Stomach smooth muscle (tissue), 2 donors: ENCODE results near the gene NTNG2.
A peak's percentile ranks its signal among the peaks of the same experiment; 100 is the strongest.

Experiments used
- H3K27ac ChIP-seq: one replicate; pipeline ENCODE4 v1.7.0; 2013; ENCODE audit warnings: mild to moderate bottlenecking, low read length, inconsistent platforms
- H3K27me3 ChIP-seq, 2 donors: one replicate each; pipeline ENCODE4 v1.7.0; 2013; ENCODE audit warnings: low read length in 2 of 2; ENCODE audit not compliant: insufficient read depth in 2 of 2, control insufficient read depth in 1 of 2
- H3K36me3 ChIP-seq, 2 donors: one replicate each; pipeline ENCODE4 v1.7.0; 2013; ENCODE audit warnings: low read length in 2 of 2; ENCODE audit not compliant: control insufficient read depth in 2 of 2, insufficient read depth in 2 of 2
- H3K4me1 ChIP-seq: one replicate; pipeline ENCODE4 v1.7.0; 2013; ENCODE audit warnings: low read length; ENCODE audit not compliant: control insufficient read depth, insufficient read depth
- H3K4me3 ChIP-seq, 2 donors: one replicate each; pipeline ENCODE4 v1.7.0; 2013; ENCODE audit warnings: low read length in 2 of 2
- H3K9ac ChIP-seq, 2 donors: one replicate each; pipeline ENCODE4 v1.7.0; 2013; ENCODE audit warnings: low read length in 2 of 2, mild to moderate bottlenecking in 1 of 2
- H3K9me3 ChIP-seq, 2 donors: one replicate each; pipeline ENCODE4 v1.7.0; 2013; ENCODE audit warnings: low read length in 2 of 2; ENCODE audit not compliant: control insufficient read depth in 2 of 2
- donor health status: healthy.
- donor health status: Pancreatic carcinoma.

Gene NTNG2

DNA sequence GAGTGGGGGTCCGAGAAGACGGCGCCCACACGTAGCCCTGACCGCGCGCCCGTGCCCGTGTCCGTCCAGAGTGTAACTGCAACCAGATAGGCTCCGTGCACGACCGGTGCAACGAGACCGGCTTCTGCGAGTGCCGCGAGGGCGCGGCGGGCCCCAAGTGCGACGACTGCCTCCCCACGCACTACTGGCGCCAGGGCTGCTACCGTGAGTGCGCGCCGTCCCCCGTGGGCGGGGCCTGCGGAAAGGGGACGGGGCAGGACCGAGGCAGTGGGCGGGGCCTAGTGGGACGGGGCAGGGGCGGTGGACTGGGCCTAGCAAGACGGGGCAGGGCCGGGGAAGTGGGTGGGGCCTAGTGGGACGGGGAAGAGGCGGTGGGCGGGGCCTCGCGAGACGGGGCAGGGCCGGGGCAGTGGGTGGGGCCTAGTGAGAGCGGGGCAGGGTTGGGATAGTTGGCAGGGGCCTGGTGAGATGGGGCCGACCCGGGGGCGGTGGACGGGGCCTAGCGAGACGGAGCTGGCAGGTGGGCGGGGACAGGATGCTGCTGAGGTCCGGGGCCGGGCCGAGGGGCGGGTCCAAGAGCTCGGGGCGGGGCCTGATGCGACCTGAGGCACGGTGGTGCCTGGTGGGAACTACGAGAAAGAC is 79.1 kb downstream of the NTNG2 start:
- H3K4me1 ChIP-seq, result peaks cover 12% of the 10 kb centered on the region
- no peaks in the 10 kb centered on the region for H3K36me3 ChIP-seq
- peak overlapping the region; percentile 75 to 79 for H3K4me3 ChIP-seq
- H3K9me3 ChIP-seq, result no peaks in the 10 kb centered on the region
- H3K27ac ChIP-seq, result no peak overlapping the region
- H3K9ac ChIP-seq, result peak overlapping the region in 1 of 2 donors; percentile 28
- peaks cover 5 to 9% of the 10 kb centered on the region in 2 donors for H3K27me3 ChIP-seq

DNA sequence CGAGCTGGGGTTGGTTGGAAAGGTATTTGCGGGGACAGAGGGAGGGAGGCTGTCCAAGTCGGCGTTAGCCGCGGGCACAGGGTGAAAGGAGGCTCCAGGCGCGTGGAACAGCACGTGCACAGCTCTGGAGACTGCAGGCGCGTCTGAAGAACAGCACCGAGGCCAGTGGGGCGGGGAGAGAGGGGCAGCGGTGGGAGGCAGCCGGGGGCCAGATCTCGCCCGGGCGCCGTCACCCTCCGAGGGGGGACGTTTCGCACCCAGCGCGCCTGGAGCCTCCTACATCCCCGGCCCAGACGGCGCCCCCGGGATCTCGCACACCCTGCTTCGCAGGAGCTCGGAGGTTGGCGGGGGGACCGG is 79.6 kb downstream of the NTNG2 start:
- Histone ChIP-seq H3K27ac (no peak overlapping the region), H3K27me3 (peaks cover 6% of the 10 kb centered on the region in 2 donors), H3K4me1 (peaks cover 12% of the 10 kb centered on the region), H3K9ac (peak overlapping the region in 1 of 2 donors; percentile 28), H3K9me3 (no peaks in the 10 kb centered on the region), H3K36me3 (no peaks in the 10 kb centered on the region), H3K4me3 (peak overlapping the region; percentile 75 to 79)

DNA sequence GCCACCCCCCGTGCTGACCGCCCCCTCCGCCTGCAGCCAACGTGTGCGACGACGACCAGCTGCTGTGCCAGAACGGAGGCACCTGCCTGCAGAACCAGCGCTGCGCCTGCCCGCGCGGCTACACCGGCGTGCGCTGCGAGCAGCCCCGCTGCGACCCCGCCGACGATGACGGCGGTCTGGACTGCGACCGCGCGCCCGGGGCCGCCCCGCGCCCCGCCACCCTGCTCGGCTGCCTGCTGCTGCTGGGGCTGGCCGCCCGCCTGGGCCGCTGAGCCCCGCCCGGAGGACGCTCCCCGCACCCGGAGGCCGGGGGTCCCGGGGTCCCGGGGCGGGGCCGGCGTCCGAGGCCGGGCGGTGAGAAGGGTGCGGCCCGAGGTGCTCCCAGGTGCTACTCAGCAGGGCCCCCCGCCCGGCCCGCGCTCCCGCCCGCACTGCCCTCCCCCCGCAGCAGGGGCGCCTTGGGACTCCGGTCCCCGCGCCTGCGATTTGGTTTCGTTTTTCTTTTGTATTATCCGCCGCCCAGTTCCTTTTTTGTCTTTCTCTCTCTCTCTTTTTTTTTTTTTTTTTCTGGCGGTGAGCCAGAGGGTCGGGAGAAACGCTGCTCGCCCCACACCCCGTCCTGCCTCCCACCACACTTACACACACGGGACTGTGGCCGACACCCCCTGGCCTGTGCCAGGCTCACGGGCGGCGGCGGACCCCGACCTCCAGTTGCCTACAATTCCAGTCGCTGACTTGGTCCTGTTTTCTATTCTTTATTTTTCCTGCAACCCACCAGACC is 80.2 kb downstream of the NTNG2 start:
- peaks cover 6% of the 10 kb centered on the region in 2 donors for H3K27me3 ChIP-seq
- H3K4me1 ChIP-seq, result peaks cover 12% of the 10 kb centered on the region
- H3K36me3 ChIP-seq, result no peaks in the 10 kb centered on the region
- H3K9ac ChIP-seq, result peak overlapping the region; percentile 51 to 53
- peak overlapping the region; percentile 76 to 79 for H3K4me3 ChIP-seq
- no peaks in the 10 kb centered on the region for H3K9me3 ChIP-seq
- no peak overlapping the region for H3K27ac ChIP-seq

GRCh38 chr9:132242621-132243155 is 80.8 kb downstream of the NTNG2 start:
- Histone ChIP-seq H3K27me3 (peaks cover 6% of the 10 kb centered on the region in 2 donors), H3K9ac (peak overlapping the region; percentile 51 to 53), H3K36me3 (no peaks in the 10 kb centered on the region), H3K27ac (no peak overlapping the region), H3K4me3 (peak overlapping the region; percentile 76 to 79), H3K4me1 (peaks cover 12% of the 10 kb centered on the region), H3K9me3 (no peaks in the 10 kb centered on the region)

GRCh38 chr9:132243156-132244074 is 81.6 kb downstream of the NTNG2 start:
- no peak overlapping the region for H3K9ac ChIP-seq
- H3K27ac ChIP-seq, result no peak overlapping the region
- peaks cover 12% of the 10 kb centered on the region for H3K4me1 ChIP-seq

GRCh38 chr9:132244582-132245455 is 83.0 kb downstream of the NTNG2 start:
- Histone ChIP-seq H3K4me3 (no peak overlapping the region), H3K9ac (no peak overlapping the region), H3K4me1 (peaks cover 12% of the 10 kb centered on the region), H3K36me3 (no peaks in the 10 kb centered on the region), H3K9me3 (no peaks in the 10 kb centered on the region), H3K27me3 (peaks cover 6% of the 10 kb centered on the region in 2 donors), H3K27ac (no peak overlapping the region)

More at GRCh38 chr9:132243156-132244074, 81.6 kb downstream of the NTNG2 start:
- no peaks in the 10 kb centered on the region for H3K36me3 ChIP-seq
- H3K9me3 ChIP-seq, result no peaks in the 10 kb centered on the region
- no peak overlapping the region for H3K4me3 ChIP-seq
- peaks cover 6% of the 10 kb centered on the region in 2 donors for H3K27me3 ChIP-seq

DNA sequence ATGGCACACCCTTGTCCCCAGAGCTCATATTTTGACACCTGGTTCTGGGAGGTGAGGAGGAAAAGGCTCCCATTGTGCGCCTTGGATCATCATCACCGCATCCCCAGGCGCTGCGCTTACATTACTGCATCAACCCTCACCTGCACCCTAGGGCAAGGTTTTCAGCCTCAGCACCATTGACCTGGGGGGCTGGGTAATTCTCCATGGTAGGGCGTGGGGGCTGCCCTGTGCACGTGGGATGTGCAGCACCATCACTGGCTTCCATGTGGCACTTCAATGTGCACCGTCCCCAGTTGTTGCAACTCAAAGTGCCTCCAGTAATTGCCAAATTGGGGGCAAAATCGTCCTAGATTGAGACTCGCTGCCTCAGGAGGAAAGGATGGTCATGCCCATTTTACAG is 83.6 kb downstream of the NTNG2 start:
- Histone ChIP-seq H3K9me3 (no peaks in the 10 kb centered on the region), H3K27ac (no peak overlapping the region), H3K4me3 (no peak overlapping the region), H3K36me3 (no peaks in the 10 kb centered on the region), H3K9ac (no peak overlapping the region), H3K4me1 (peaks cover 12% of the 10 kb centered on the region), H3K27me3 (peaks cover 6% of the 10 kb centered on the region in 2 donors)

- Histone ChIP-seq H3K4me1 (peaks cover 5% of the 10 kb centered on the region), H3K36me3 (no peaks in the 10 kb centered on the region), H3K4me3 (no peak overlapping the region), H3K27me3 (peaks cover 6% of the 10 kb centered on the region in 2 donors), H3K9me3 (no peaks in the 10 kb centered on the region), H3K27ac (no peak overlapping the region), H3K9ac (no peak overlapping the region)
These were observed 86.1 kb downstream of the NTNG2 start for GRCh38 chr9:132247942-132248341.

- H3K4me1 ChIP-seq, result peaks cover 5% of the 10 kb centered on the region
- H3K4me3 ChIP-seq, result no peak overlapping the region
- peaks cover 6 to 8% of the 10 kb centered on the region in 2 donors for H3K27me3 ChIP-seq
- H3K9ac ChIP-seq, result no peak overlapping the region
- H3K9me3 ChIP-seq, result no peaks in the 10 kb centered on the region
- H3K36me3 ChIP-seq, result no peaks in the 10 kb centered on the region
- no peak overlapping the region for H3K27ac ChIP-seq
These were observed 87.3 kb downstream of the NTNG2 start for GRCh38 chr9:132249123-132249522.
